SK-N-MC (cell line): ENCODE measurements around the gene SLC6A7.

Source experiments
- EZH2 ChIP-seq: fragments of 200-600 bp; sonication (generic); IDR thresholded peaks from one replicate; pipeline ENCODE4 v1.6.1; 2017; ENCODE audit warnings: antibody characterized with exemption
- FOXP2 ChIP-seq: optimal IDR thresholded peaks from 2 replicates; pipeline ENCODE3; 2011; ENCODE audit warnings: mild to moderate bottlenecking, moderate library complexity; ENCODE audit not compliant: insufficient read depth; ENCODE audit errors: extremely low read length, control extremely low read depth
- POLR2AphosphoS5 ChIP-seq: IDR thresholded peaks from 2 replicates; pipeline ENCODE4 v1.6.1; 2012; ENCODE audit warnings: mild to moderate bottlenecking, low read depth, low read length, borderline replicate concordance

DNA sequence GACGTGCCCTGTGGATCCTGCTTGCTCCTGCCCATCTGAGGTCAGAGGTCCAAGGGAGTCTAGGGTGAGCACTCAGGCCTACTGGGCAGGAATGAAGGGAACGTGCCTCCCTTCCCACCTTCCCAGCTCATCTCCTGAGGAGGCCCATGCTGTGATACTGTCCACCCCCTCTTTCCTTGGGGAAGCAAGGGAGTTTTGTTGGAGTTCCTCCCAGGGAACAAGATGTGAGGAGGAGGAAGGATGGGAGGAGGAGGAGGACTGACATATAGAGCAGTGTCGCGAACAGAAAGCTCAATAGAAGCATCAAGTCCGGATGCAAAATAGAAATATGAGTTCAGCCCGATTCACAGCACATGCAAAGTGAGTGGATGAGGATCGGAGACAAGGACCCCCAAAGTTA is 41.0 kb downstream of the SLC6A7 start:
- no peak for TF ChIP-seq EZH2
- no peak for TF ChIP-seq POLR2AphosphoS5
- no peak for TF ChIP-seq FOXP2
